ENCODE measurements around the gene CAMK2B. TPM values are rescaled to one million over a fixed set of nuclear protein-coding genes. Genes with fewer than 3 reads are reported as not detected.

CAMK2B gene
- total RNA-seq, 1 donor from 2014 or later: 0.30 TPM

GRCh38 chr7:44294325-44295069 lies 30.9 kb downstream of the CAMK2B start:
- ATAC-seq: no peak
- TF ChIP-seq, protein P1, sequence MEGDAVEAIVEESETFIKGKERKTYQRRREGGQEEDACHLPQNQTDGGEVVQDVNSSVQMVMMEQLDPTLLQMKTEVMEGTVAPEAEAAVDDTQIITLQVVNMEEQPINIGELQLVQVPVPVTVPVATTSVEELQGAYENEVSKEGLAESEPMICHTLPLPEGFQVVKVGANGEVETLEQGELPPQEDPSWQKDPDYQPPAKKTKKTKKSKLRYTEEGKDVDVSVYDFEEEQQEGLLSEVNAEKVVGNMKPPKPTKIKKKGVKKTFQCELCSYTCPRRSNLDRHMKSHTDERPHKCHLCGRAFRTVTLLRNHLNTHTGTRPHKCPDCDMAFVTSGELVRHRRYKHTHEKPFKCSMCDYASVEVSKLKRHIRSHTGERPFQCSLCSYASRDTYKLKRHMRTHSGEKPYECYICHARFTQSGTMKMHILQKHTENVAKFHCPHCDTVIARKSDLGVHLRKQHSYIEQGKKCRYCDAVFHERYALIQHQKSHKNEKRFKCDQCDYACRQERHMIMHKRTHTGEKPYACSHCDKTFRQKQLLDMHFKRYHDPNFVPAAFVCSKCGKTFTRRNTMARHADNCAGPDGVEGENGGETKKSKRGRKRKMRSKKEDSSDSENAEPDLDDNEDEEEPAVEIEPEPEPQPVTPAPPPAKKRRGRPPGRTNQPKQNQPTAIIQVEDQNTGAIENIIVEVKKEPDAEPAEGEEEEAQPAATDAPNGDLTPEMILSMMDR (IDR thresholded peaks at IDR 0.05): no peak
- DNase-seq: no peak
- Histone ChIP-seq H3K4me1 (peaks cover 11% of the 10 kb centered on the region), H3K9me3 (no peaks in the 10 kb centered on the region), H3K4me3 (no peak overlapping the region), H3K27ac (no peak overlapping the region), H3K27me3 (ENCODE audit: low read depth) (peaks cover 38% of the 10 kb centered on the region), H3K36me3 (no peaks in the 10 kb centered on the region)
- intact Hi-C loops (cut with DNase I): no loop called here

DNA sequence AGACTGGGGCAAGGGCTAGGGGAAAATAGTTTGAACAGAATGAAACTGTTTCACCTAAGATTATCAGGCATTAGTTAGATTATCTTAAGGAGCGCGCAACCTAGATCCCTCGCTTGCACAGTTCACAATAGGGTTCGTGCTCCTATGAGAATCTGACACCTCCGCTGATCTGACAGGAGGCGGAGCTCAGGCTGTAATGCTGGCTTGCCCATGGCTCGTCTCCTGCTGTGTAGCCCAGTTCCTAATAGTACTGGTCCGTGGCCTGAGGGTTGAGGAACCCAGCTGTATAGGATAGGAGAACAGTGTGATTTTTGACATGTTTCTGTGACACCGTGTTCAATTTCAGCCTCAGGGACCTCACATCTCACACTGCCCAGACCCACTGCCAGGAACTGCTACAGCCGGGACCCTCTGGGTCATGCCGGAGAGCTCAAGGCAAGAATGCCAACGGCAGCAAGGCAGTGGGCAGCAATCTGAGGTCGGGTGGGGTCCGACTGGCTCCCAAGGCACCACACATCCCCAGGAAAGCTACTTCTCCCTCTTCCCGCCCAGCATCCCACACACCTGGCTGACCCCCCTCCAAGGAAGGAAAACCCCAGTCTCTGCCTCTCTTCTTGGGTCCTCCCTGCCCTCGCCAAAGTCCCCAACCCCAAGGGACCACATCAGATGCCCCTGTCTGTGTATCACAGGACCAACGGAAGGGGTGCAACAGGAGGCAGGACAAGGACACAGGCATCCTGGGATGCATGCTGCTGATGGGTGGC lies 31.7 kb downstream of the CAMK2B start:
- H3K36me3 ChIP-seq: no peaks in the 10 kb centered on the region
- intact Hi-C loops (cut with DNase I): no loop called here
- no peak overlapping the region for H3K4me3 ChIP-seq
- ATAC-seq (no peak), DNase-seq (peak; percentile 44)
- TF ChIP-seq, protein P1 (IDR thresholded peaks at IDR 0.05): no peak
- H3K4me1 ChIP-seq: peaks cover 11% of the 10 kb centered on the region
- H3K27me3 ChIP-seq (ENCODE audit: low read depth): peaks cover 38% of the 10 kb centered on the region
- H3K27ac ChIP-seq: no peak overlapping the region
- H3K9me3 ChIP-seq: no peaks in the 10 kb centered on the region

DNA sequence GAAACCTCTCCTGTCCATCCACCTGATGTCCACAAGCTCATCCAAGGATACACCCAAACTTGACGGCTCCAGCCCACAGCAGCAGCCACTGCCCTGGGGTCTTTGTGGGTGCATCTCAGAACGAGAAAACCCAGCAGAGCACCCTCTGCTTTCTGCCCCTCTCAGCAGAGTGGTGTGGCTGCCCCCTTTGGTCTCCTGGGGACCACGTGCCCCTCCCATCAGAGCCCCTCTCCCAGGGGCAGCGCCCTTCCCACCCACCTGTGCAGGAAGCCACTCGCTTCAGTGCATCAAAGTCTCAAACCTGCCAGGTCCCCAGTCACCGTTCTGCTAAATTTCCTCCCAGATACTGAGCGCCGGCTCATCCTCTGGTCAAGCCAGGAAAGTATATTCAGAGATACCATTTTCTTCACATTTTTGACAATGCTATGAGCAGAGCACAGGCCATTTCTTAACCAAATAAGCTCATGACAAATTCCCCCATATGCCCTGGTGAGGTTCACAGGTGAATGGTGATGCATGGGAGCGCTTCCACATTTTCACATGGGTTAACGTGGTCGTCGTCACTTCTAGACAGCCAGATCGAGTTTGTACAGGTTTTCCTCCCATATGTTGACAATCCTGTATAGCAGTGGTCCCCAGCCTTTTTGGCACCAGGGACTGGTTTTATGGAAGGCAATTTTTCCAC lies 32.4 kb downstream of the CAMK2B start:
- TF ChIP-seq, protein P1 (IDR thresholded peaks at IDR 0.05): no peak
- H3K4me3 ChIP-seq: no peak overlapping the region
- no peak for DNase-seq
- H3K27me3 ChIP-seq (ENCODE audit: low read depth): peaks cover 36% of the 10 kb centered on the region
- peaks cover 11% of the 10 kb centered on the region for H3K4me1 ChIP-seq
- H3K36me3 ChIP-seq: no peaks in the 10 kb centered on the region
- no peaks in the 10 kb centered on the region for H3K9me3 ChIP-seq
- no peak overlapping the region for H3K27ac ChIP-seq
- ATAC-seq: no peak
- intact Hi-C loops (cut with DNase I): no loop called here

GRCh38 chr7:44292420-44292817 lies 33.0 kb downstream of the CAMK2B start:
- Histone ChIP-seq H3K4me3 (no peak overlapping the region), H3K36me3 (no peaks in the 10 kb centered on the region), H3K4me1 (peaks cover 11% of the 10 kb centered on the region), H3K27me3 (ENCODE audit: low read depth) (peaks cover 33% of the 10 kb centered on the region), H3K27ac (no peak overlapping the region), H3K9me3 (no peaks in the 10 kb centered on the region)
- DNase-seq (no peak), ATAC-seq (no peak)
- intact Hi-C loops (cut with DNase I): no loop called here
- TF ChIP-seq, protein P1 (IDR thresholded peaks at IDR 0.05): no peak

DNA sequence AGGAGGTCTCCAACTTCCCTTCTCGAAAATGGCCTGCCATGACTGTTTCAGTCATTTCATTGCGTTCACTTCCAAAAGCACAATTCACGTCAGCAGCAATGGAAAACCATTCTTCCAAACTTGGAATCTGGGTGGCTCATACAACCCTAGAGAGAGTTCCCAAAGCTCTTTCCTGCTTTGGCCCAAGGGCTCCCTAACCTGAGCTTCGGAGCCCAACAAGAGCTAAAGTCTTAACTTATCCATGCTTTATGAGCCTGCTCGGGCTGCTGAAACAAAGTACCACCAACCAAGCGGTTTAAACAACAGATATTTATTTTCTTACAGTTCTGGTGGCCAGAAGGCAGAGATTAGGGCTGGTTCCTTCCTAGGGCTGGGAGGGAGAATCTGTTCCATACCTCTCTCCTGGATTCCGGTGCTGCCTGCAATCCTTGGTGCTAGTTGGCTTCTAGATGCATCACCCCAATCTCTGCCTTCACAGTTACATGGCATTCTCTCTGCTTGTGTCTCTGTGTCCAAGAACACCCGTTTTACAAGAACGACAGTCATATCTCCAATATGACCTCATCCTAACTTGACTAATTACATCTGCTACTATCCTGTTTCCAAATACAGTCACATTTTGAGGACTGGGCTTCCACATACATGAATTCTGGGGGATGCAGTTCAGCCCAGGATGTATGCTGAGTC lies 33.5 kb downstream of the CAMK2B start:
- ATAC-seq: no peak
- Histone ChIP-seq H3K27me3 (ENCODE audit: low read depth) (peaks cover 33% of the 10 kb centered on the region), H3K36me3 (no peaks in the 10 kb centered on the region), H3K4me1 (peaks cover 11% of the 10 kb centered on the region), H3K9me3 (no peaks in the 10 kb centered on the region), H3K27ac (no peak overlapping the region), H3K4me3 (no peak overlapping the region)
- intact Hi-C loops (cut with DNase I): no loop called here
- DNase-seq: no peak
- TF ChIP-seq, protein P1 (IDR thresholded peaks at IDR 0.05): no peak
